ENCODE data around the gene CDH23.

DNA sequence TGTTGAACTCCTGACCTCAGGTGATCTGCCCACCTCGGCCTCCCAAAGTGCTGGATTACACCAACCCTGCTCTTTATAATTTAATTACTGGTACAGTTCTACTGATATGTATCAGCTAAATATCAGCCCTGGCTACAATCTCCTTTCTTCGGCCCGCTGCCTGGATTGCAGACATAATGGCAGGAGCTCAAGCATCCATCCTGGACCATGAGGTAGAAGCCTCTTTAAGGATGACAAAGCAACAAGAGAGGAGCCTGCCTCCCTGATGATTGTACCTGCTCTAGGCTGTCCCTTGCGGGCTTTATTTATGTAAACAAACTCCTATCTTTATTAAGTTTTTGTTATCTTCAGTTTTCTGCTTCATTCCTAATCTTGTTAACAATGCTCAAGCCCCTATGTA is 459.9 kb downstream of the CDH23 start:
- TF ChIP-seq, protein P1, sequence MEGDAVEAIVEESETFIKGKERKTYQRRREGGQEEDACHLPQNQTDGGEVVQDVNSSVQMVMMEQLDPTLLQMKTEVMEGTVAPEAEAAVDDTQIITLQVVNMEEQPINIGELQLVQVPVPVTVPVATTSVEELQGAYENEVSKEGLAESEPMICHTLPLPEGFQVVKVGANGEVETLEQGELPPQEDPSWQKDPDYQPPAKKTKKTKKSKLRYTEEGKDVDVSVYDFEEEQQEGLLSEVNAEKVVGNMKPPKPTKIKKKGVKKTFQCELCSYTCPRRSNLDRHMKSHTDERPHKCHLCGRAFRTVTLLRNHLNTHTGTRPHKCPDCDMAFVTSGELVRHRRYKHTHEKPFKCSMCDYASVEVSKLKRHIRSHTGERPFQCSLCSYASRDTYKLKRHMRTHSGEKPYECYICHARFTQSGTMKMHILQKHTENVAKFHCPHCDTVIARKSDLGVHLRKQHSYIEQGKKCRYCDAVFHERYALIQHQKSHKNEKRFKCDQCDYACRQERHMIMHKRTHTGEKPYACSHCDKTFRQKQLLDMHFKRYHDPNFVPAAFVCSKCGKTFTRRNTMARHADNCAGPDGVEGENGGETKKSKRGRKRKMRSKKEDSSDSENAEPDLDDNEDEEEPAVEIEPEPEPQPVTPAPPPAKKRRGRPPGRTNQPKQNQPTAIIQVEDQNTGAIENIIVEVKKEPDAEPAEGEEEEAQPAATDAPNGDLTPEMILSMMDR (IDR thresholded peaks at IDR 0.05): no peak
- TF ChIP-seq EP300 (IDR thresholded peaks at IDR 0.05) (no peak), POLR2AphosphoS5 (IDR thresholded peaks at IDR 0.05) (no peak)

Data from suprapubic skin (tissue), 4 donors.